Colonic mucosa (tissue), 4 donors: ENCODE data around the gene ALOXE3. TPM values are rescaled to one million over a fixed set of nuclear protein-coding genes. Genes with fewer than 3 reads are reported as not detected.
A peak's percentile ranks its signal among the peaks of the same experiment; 100 is the strongest.

ENCODE experiments used
- DNase-seq: peaks from one replicate; pipeline ENCODE4 v3.0.0-alpha.2; 2020
- H3K27ac ChIP-seq: fragments of 200-600 bp; one replicate; pipeline ENCODE4 v1.8.0; 2021
- H3K27me3 ChIP-seq: fragments of 200-600 bp; one replicate; pipeline ENCODE4 v1.8.0; 2021
- H3K36me3 ChIP-seq: fragments of 200-600 bp; one replicate; pipeline ENCODE4 v1.8.0; 2021
- H3K4me1 ChIP-seq: fragments of 200-600 bp; one replicate; pipeline ENCODE4 v1.8.0; 2021; ENCODE audit warnings: mild to moderate bottlenecking
- H3K4me3 ChIP-seq: fragments of 200-600 bp; one replicate; pipeline ENCODE4 v1.8.0; 2021
- H3K9ac ChIP-seq, 2 donors: one replicate each; pipeline ENCODE4 v1.7.0; 2013; ENCODE audit warnings: control low read depth in 2 of 2, low read depth in 2 of 2, low read length in 2 of 2
- H3K9me3 ChIP-seq: fragments of 200-600 bp; one replicate; pipeline ENCODE4 v1.8.0; 2021
- intact Hi-C: fragments of 100-400 bp; cut with DNase I; formaldehyde crosslinking; loops from one replicate; pipeline ENCODE4 v1.14.1; 2022
- total RNA-seq, 2 donors: library from RNA; stranded (reverse); fragmentation: NEBNext Ultra II Directional in 1 of 2; extraction: Animal tissue kit (Norgen Biotek cat#: 25700) in 1 of 2; gene quantifications; one replicate each; pipeline ENCODE4 v1.2.1, GENCODE V29; 2021
- TF ChIP-seq, protein P1 (sequence below): fragments of 200-600 bp; IDR thresholded peaks from one replicate; pipeline ENCODE4 v1.8.0; 2022; ENCODE audit warnings: antibody characterized with exemption, mild to moderate bottlenecking
- donor health status: healthy.
- donor health status: DM: no; HTN: no; CAD: no.
- donor health status: DM: no; HTN: no; CAD: no.

ALOXE3 gene
- total RNA-seq, 2 donors from 2014 or later: not detected

DNA sequence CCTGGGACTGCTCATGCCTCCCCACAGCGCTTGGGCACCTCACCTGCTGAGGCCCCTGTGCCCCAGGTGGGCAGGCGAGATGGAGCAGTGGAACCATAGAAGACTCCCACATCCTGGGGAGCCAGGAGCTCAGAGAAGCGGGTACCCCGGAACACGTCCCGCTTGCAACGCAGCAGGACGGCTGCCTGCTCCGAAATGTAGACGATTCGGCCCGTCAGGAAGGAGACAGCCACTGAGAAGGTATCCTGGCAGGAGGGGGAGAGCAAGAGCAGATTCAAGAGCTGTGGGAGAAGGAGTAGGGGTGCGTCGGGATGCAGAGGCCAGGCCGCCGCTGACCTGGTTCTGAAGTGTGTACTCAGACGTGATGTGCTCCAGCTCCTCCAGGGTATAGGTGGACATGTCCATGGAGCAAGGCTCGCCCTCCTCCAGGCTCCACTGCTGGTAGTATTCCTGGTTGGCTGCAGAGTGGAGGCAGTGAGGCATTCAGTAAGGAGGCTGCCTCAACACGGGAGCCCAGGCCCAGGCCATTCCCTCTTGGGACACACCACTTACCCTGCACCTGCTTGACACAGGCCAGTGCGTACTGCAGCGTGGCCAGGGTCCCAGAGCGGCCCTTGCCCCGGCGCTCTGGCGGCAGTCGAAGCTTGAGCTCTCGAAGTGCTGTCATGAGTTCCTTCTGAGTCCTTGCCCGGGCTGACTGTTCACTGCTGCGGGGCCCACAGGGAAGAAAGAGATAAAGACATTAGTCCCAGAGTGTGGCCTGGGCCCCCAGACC lies 31.3 kb upstream of the ALOXE3 start:
- Histone ChIP-seq H3K27ac (no peak overlapping the region), H3K4me3 (no peak overlapping the region), H3K9ac (no peak overlapping the region), H3K9me3 (no peaks in the 10 kb centered on the region), H3K4me1 (peaks cover 19% of the 10 kb centered on the region), H3K27me3 (no peaks in the 10 kb centered on the region), H3K36me3 (peaks cover 34% of the 10 kb centered on the region)
- intact Hi-C loops: no loop called here
- DNase-seq: no peak
- TF ChIP-seq, protein P1, sequence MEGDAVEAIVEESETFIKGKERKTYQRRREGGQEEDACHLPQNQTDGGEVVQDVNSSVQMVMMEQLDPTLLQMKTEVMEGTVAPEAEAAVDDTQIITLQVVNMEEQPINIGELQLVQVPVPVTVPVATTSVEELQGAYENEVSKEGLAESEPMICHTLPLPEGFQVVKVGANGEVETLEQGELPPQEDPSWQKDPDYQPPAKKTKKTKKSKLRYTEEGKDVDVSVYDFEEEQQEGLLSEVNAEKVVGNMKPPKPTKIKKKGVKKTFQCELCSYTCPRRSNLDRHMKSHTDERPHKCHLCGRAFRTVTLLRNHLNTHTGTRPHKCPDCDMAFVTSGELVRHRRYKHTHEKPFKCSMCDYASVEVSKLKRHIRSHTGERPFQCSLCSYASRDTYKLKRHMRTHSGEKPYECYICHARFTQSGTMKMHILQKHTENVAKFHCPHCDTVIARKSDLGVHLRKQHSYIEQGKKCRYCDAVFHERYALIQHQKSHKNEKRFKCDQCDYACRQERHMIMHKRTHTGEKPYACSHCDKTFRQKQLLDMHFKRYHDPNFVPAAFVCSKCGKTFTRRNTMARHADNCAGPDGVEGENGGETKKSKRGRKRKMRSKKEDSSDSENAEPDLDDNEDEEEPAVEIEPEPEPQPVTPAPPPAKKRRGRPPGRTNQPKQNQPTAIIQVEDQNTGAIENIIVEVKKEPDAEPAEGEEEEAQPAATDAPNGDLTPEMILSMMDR: no peak

DNA sequence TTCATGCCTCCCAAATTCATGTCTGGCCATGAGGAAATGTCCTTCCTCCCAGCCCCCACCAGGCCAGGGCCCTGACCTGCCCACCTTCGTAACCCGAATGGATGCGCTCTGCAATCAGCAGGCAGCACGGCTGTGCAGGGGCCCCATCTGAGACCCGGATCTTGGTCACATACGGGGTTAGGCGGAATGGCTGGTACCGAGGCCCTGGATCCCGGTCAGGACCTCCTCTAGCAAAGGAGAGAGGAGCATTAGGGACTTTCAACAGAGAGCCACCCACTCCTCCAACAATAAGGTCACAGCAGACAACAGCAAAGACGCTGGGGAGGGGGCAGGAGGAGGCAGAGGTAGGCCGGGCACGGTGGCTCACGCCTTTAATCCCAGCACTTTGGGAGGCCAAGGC lies 30.2 kb upstream of the ALOXE3 start:
- H3K27ac ChIP-seq: no peak overlapping the region
- H3K27me3 ChIP-seq: no peaks in the 10 kb centered on the region
- peaks cover 37% of the 10 kb centered on the region for H3K36me3 ChIP-seq
- no peak overlapping the region for H3K4me3 ChIP-seq
- TF ChIP-seq, protein P1: no peak
- H3K4me1 ChIP-seq: peaks cover 18% of the 10 kb centered on the region
- H3K9me3 ChIP-seq: no peaks in the 10 kb centered on the region
- DNase-seq: no peak
- H3K9ac ChIP-seq: no peak overlapping the region
- intact Hi-C loops: no loop called here

DNA sequence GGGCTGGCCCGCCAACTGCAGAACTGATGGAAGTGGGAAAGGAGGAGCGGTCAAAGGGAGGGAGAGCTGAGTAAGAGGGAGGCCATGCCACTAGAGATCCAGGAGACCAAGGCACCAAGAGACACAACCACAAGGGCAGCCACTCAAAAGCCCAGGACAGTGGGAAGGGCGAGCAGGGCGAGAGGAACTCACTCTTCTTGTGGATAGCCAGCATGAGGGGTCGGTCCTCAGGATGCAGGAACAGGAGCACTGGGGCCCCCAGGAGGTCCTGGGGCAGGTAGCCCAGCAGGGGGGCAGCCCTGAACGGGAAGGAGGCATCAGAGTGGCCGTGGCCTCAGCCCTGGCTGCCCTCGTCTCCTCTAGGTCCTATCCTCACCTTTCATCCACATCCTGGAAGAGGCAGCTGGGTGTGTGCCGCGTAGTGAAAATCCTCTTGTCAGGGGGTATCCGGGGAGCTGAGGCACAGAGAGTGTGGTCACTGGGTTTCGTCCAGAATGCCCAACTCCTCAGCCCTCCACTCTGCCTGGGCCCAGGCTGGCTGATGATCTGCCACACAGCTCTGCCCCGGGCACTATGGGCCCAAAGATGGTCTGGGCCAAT lies 29.6 kb upstream of the ALOXE3 start:
- Histone ChIP-seq H3K36me3 (peaks cover 37% of the 10 kb centered on the region), H3K4me1 (peaks cover 12% of the 10 kb centered on the region), H3K9me3 (no peaks in the 10 kb centered on the region), H3K27me3 (no peaks in the 10 kb centered on the region), H3K9ac (no peak overlapping the region), H3K4me3 (no peak overlapping the region), H3K27ac (no peak overlapping the region)
- TF ChIP-seq, protein P1: no peak
- DNase-seq: no peak
- intact Hi-C loops: no loop called here

DNA sequence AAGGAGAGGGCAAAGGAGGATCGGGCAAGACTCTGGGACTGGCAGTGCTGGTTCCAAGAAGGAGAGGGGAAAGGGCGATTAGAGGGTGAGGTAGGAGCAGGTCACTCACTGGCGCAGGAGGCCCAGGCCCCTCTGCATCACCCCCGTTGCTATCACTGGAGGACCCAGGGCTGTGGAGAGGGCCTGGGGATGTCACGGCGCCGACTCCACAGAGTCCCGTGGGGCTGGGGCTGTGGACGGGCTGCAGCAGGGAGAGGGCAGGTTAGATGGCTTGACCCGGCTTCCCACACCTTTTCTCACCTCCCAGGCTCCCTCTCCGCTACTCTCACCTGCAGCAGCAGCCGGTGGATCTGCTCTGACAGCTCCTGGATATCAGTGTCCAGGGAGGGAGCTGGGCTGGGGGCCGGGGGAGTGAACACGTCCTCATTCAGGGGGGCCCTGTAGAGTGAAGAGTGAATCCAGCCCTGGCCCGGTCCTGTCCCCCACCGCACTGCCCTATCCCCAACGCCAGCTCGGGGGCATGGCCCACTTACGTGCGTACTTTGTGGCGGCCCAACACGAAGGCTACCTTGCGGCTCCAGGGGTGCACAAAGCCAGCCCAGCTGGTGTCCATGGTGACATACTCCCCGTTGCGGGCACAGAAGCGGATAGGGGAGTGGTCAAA lies 29.0 kb upstream of the ALOXE3 start:
- no peak overlapping the region for H3K27ac ChIP-seq
- no peak overlapping the region for H3K9ac ChIP-seq
- H3K4me3 ChIP-seq: no peak overlapping the region
- no peaks in the 10 kb centered on the region for H3K9me3 ChIP-seq
- DNase-seq: no peak
- H3K36me3 ChIP-seq: peaks cover 37% of the 10 kb centered on the region
- H3K4me1 ChIP-seq: peaks cover 7% of the 10 kb centered on the region
- H3K27me3 ChIP-seq: no peaks in the 10 kb centered on the region
- TF ChIP-seq, protein P1: no peak
- intact Hi-C loops: no loop called here

DNA sequence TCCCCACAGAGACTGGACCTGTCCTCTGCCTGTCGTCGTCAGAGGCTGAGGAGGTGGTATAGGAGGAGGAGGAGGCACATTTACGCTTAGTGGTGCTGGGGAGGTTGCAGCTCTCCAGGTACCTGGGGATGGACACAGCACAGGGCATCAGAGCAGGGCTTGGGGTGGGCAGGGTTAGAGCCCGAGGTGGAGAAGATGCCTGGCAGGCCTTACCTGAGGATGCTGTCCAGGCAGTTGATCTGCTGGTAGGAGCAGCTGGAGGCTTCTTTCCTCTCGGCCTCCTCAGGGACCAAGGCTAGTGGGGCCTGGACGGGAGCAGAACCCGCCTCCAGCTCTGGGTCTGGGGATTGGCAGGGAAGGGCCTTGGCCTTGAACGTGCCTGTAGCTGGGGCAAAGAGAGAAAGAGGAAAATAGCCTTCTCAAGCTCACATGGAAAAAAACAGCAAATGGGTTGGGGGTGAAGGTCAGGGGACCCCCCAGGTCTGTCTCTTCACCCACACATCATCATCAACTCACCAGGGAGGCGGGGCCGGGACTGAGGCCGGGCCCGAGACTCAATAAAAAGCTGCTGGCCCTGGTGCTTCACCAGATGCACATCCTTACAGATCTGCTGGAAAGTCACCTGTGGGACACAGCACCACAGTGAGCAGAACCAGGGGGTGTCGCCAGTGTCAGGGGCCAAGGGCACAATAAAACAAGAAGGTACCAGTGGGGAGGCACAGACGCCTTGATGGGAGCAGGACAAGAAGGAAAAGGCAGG lies 28.2 kb upstream of the ALOXE3 start:
- Histone ChIP-seq H3K27me3 (no peaks in the 10 kb centered on the region), H3K27ac (no peak overlapping the region), H3K4me3 (no peak overlapping the region), H3K36me3 (peaks cover 37% of the 10 kb centered on the region), H3K9me3 (no peaks in the 10 kb centered on the region), H3K9ac (peak overlapping the region in 1 of 2 donors; percentile 12), H3K4me1 (peaks cover 7% of the 10 kb centered on the region)
- TF ChIP-seq, protein P1: no peak
- intact Hi-C loops: no loop called here
- no peak for DNase-seq
